8988T (cell line): ENCODE measurements around the gene ABL1.

Experiments
- DNase-seq: peaks from one replicate; pipeline ENCODE4 v3.0.0; 2011

Gene ABL1

GRCh38 chr9:130854092-130854491 is 19.0 kb downstream of the ABL1 start:
- no peak for DNase-seq

GRCh38 chr9:130854835-130855234 is 19.8 kb downstream of the ABL1 start:
- no peak for DNase-seq

- DNase-seq, result no peak
Measured at GRCh38 chr9:130856474-130856873, 21.4 kb downstream of the ABL1 start.

- no peak for DNase-seq
Measured at GRCh38 chr9:130857864-130858738, 23.0 kb downstream of the ABL1 start.

- no peak for DNase-seq
Measured at GRCh38 chr9:130858739-130859705, 24.0 kb downstream of the ABL1 start.

GRCh38 chr9:130860458-130861316 is 25.6 kb downstream of the ABL1 start:
- DNase-seq, result no peak

- no peak for DNase-seq
Measured at GRCh38 chr9:130861372-130862180, 26.5 kb downstream of the ABL1 start.

- no peak for DNase-seq
Measured at GRCh38 chr9:130862217-130862616, 27.2 kb downstream of the ABL1 start.

- DNase-seq, result no peak
Measured at GRCh38 chr9:130862747-130863146, 27.7 kb downstream of the ABL1 start.

GRCh38 chr9:130864541-130864940 is 29.5 kb downstream of the ABL1 start:
- no peak for DNase-seq

GRCh38 chr9:130865921-130866320 is 30.9 kb downstream of the ABL1 start:
- DNase-seq, result no peak

GRCh38 chr9:130866474-130866965 is 31.5 kb downstream of the ABL1 start:
- DNase-seq, result peak; percentile 46

GRCh38 chr9:130867556-130867955 is 32.5 kb downstream of the ABL1 start:
- no peak for DNase-seq

GRCh38 chr9:130868230-130868629 is 33.2 kb downstream of the ABL1 start:
- no peak for DNase-seq

GRCh38 chr9:130869250-130869649 is 34.2 kb downstream of the ABL1 start:
- DNase-seq, result no peak

GRCh38 chr9:130870491-130871381 is 35.7 kb downstream of the ABL1 start:
- no peak for DNase-seq

GRCh38 chr9:130871395-130872062 is 36.5 kb downstream of the ABL1 start:
- no peak for DNase-seq

- no peak for DNase-seq
Measured at GRCh38 chr9:130872093-130872492, 37.0 kb downstream of the ABL1 start.

GRCh38 chr9:130872508-130872907 is 37.5 kb downstream of the ABL1 start:
- no peak for DNase-seq
